NCI-H510A (cell line): ENCODE measurements around the gene OSBPL2.

Source experiments
- DNase-seq: peaks from one replicate; lab custom pipeline; 2025; lab: John Stamatoyannopoulos, UW

The OSBPL2 gene

DNA sequence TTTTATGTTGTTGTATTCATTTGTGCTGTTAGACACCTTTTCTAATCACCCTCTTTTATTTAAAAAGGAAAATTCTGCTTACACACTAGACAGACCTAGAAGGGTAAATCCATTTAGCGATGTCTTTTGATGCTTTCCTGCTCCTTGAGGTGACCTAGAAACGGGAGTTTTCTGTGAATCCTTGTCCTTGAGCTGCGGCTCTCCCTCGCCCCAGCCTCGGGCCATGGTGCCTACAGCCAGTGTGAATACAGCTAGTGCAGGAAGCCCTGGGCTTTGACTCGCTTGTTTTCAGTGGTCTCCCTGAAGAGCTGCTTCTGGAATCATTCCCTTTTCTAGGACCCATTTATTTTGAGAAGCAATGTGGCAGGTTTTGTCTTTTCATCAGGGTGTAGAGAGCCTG is 46.8 kb downstream of the OSBPL2 start:
- DNase-seq = no peak

DNA sequence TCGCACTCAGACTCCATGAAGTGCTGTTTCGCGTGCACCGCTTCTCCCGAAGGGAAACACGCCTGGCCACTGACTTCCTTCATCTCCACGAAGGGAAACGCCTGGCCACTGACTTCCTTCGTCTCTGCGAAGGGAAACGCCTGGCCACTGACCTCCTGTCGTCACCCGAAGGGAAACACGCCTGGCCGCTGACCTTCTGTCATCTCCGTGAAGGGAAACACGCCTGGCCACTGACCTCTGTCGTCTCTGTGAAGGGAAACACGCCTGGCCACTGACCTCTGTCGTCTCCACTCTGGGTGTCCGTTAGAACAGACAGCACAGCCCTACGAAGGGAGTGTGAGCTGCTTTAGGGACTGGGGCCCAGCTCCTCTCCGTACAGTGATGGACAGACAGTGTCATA is 47.4 kb downstream of the OSBPL2 start:
- DNase-seq = no peak

- DNase-seq = no peak
Measured at GRCh38 chr20:62286493-62287064, 48.3 kb downstream of the OSBPL2 start.

GRCh38 chr20:62287129-62287528 is 48.8 kb downstream of the OSBPL2 start:
- no peak for DNase-seq

- no peak for DNase-seq
Measured at GRCh38 chr20:62287759-62288534, 49.6 kb downstream of the OSBPL2 start.

DNA sequence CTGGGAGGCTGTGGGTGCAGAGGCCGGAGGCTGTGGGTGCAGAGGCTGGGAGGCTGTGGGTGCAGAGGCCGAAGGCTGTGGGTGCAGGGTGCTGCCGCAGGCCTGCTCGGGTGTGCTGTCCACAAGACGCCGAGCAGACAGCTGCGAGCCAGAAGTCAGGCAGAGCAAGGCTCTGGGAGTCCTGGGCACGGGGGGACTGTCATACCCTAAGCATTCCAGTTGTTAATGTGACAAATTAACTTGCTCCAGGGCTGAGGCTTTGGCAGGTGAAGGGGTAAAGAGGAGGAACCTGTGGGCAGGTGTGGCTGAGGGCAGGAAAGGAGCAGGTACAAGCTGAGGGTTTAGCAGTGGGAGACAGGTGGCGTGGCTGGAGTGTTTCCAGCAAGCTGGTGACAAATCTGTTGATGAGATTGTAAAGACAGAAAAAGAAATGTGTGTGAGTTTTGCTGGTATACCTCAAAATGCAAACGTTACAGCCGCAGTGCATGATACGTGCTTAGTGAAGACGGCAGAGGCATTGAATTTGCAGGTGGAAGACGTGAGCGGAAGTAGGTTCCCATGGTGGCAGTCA is 50.3 kb downstream of the OSBPL2 start:
- DNase-seq = no peak

DNA sequence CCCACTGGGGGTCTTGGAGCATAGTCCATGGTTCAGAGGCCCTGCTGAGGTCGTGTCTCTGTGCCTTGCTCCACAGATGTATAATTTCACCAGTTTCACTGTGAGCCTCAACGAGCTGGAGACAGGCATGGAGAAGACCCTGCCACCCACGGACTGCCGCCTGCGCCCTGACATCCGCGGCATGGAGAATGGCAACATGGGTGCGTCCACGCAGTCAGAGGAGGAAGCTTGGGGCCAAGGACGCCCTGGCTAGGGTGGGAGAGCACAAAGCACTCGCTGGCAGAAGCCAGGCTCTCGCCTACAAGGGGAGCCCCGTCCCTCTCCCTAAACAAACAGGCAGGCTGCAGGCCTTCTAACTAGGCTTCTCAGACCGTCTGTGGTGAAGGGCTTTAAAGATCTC is 50.8 kb downstream of the OSBPL2 start:
- no peak for DNase-seq

DNA sequence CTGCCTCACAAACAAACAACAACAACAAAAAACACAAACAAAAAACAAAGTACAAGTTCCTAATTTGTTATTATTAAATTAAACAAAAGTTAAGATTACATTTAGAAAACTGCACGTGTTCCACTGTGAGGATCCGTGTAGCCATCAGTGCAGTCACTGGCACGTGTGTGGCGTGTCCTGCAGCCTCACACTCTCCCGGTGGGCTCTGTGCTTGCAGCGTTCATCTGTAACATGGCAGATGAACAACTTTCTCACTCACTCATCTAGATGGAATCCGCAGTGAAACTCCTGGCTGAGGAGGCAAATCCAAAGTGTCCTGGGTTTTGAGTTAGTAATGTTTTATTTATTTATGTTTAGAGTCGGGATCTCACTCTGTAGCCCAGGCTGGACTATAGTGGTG is 51.6 kb downstream of the OSBPL2 start:
- no peak for DNase-seq

GRCh38 chr20:62291251-62292066 is 53.1 kb downstream of the OSBPL2 start:
- no peak for DNase-seq

- no peak for DNase-seq
Measured at GRCh38 chr20:62292108-62292507, 53.8 kb downstream of the OSBPL2 start.

DNA sequence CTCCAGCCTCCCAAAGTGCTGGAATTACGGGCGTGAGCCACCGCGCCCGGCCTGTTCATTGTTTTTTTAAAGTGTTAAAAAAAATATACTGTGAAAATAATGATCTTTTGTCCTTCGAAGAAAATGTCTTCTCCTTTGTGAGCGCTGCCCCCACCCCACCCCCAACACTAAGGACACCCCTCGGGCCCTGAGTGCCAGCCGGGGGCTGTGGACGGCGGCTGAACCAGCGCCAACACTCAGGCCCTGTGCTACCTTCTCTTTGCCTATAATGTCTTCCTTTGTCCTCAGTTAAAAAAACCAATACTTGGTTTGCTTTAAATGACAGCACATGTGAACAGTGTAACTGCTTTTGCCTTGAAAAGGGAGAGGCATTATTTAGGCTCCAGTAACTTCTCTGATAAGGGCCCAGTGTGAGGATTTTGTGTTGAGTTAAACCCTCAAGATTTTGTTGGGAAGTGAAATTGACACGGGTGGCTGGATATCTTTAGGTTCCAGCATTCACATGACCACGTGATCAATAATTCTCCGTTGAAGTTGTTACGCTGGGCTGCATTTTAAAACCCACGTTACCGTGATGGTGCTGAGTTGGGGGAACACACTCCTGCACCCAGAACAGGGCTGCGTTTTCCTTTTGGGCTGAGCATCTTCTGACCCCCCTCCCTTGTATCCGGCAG is 54.9 kb downstream of the OSBPL2 start:
- DNase-seq = no peak

DNA sequence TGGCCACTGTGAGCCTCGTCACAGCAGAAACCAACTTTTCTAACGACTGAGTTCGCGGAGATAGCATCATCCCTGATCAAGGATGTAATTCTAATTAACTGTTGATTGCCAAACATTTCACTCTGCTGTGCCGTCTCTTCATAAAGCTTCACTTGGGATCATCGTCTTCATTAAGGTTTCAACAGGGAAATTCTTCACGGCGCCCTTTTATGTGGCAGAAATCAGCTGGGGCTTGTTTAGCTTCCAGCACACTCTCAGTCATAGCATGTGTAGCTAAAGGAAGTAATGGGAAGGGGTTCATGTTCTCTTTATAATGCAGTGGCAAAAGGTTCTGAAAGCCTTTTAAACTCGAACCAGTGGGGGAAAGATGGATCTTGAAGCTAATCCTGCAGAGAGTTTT is 55.6 kb downstream of the OSBPL2 start:
- no peak for DNase-seq

- DNase-seq = no peak
Measured at GRCh38 chr20:62294516-62294915, 56.2 kb downstream of the OSBPL2 start.

- DNase-seq = no peak
Measured at GRCh38 chr20:62296724-62297448, 58.6 kb downstream of the OSBPL2 start.

DNA sequence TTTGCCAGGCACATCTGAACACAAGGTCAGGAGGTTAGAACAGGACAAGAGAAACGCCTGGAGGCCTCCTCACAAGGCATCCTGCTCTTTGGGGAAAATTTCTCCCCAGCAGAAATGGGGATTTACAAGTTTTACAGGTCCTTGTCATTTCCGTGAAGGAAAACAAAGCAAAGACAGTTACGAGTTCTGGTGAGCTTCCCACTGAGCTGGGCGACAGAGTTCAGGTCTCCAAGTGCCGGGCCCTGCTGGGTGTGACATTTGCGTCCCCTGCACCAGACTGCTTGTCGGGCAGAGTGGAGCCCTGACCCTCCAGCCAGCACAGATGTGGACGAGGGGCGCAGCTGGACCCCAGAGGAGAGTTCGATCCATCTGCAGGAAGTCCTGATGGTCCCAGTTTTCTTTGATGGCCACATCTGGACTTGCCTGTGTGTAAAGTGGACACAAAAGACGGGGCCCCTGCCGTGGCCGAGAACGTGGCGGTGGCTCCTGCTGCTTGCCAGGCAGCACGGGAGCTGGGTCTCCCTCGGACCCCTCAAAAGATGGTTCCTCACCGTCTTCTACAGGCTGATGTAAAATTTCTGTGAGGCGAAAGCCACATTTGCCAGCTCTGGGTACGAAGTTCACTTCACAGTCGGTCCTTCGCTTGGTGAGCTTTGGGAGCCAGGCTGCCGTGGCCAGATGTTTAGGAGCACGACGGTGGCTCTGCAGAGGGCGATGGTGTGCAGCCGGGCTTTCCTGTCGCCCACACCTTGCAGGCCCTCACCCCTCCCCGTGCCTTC is 59.3 kb downstream of the OSBPL2 start:
- DNase-seq = no peak

DNA sequence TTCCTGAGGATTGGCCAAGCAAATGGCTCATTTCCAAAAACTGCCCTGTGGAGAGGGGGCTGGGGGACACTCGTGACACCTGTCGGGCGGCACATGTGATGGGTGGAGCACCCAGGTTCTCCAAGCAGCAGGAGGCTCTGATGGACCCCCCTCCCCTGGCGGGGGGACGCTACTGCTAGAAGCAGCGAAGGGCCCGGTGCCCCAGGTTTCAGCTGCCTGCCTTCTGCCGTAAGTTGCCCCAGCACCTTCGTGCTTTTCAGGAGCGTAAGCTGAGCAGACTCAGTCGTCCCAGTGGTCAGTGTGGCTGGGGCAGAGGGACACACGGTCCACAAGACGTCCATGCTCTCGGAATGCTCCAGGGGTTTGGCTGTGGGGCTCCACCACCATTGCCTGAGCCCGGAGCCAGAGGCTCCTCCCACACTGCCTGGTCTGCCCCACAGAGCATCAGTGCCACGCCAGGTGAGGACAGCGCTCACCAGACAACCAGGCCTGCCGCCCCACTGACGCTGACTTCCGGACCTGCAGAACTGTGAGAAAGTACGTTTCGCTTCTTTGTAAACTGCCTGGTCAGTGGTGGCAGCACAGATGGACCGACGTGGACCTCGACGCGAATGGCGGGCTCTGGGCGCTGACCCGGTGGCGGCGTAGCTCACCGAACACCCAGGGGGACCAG is 60.4 kb downstream of the OSBPL2 start:
- DNase-seq = no peak

GRCh38 chr20:62299666-62300236 is 61.4 kb downstream of the OSBPL2 start:
- DNase-seq = no peak

GRCh38 chr20:62300319-62300718 is 62.0 kb downstream of the OSBPL2 start:
- DNase-seq = no peak

GRCh38 chr20:62301111-62301668 is 62.9 kb downstream of the OSBPL2 start:
- no peak for DNase-seq
